Loucy (cell line): ENCODE results near the gene NODAL.

Experiments used
- H2AFZ ChIP-seq: fragments of 200-600 bp; sonication (generic); 2 replicates; pipeline ENCODE4 v1.6.0; 2016; ENCODE audit warnings: antibody characterized with exemption, mild to moderate bottlenecking, low read length, moderate library complexity
- H3F3A ChIP-seq: fragments of 200-600 bp; 2 replicates; pipeline ENCODE4 v1.6.0; 2016; ENCODE audit warnings: antibody characterized with exemption, low read depth, mild to moderate bottlenecking
- H3K27me3 ChIP-seq: fragments of 200-600 bp; sonication (generic); 2 replicates; pipeline ENCODE4 v1.6.1; 2014; ENCODE audit warnings: low read length, mild to moderate bottlenecking; ENCODE audit not compliant: insufficient read depth, poor library complexity, severe bottlenecking
- H3K36me3 ChIP-seq: fragments of 200-600 bp; sonication (generic); 2 replicates; pipeline ENCODE4 v1.6.1; 2016; ENCODE audit warnings: low read length; ENCODE audit not compliant: insufficient read depth
- H3K4me1 ChIP-seq: fragments of 200-600 bp; sonication (generic); 2 replicates; pipeline ENCODE4 v1.5.1; 2014; ENCODE audit warnings: low read length, mild to moderate bottlenecking; ENCODE audit not compliant: insufficient read depth, poor library complexity, severe bottlenecking
- H3K4me2 ChIP-seq: fragments of 200-600 bp; sonication (generic); 2 replicates; pipeline ENCODE4 v1.6.0; 2014; ENCODE audit warnings: antibody characterized with exemption, low read length, low read depth, mild to moderate bottlenecking; ENCODE audit not compliant: poor library complexity, severe bottlenecking
- H3K4me3 ChIP-seq: fragments of 200-600 bp; sonication (generic); 2 replicates; pipeline ENCODE4 v1.5.1; 2014; ENCODE audit warnings: low read length, mild to moderate bottlenecking, mixed read lengths; ENCODE audit not compliant: poor library complexity, severe bottlenecking
- H3K79me2 ChIP-seq: fragments of 200-600 bp; sonication (generic); 2 replicates; pipeline ENCODE4 v1.6.1; 2014; ENCODE audit warnings: low read length; ENCODE audit not compliant: insufficient read depth
- H3K9ac ChIP-seq: fragments of 200-600 bp; sonication (generic); 2 replicates; pipeline ENCODE4 v1.6.0; 2014; ENCODE audit warnings: mild to moderate bottlenecking, low read depth, low read length, moderate library complexity; ENCODE audit not compliant: poor library complexity, severe bottlenecking
- H3K9me2 ChIP-seq: fragments of 200-600 bp; sonication (generic); replicated peaks from 2 replicates; pipeline ENCODE4 v1.6.1; 2016; ENCODE audit warnings: low read depth, low read length, mixed read lengths
- H3K9me3 ChIP-seq: fragments of 200-600 bp; sonication (generic); 2 replicates; pipeline ENCODE4 v1.6.1; 2014; ENCODE audit warnings: mild to moderate bottlenecking, antibody characterized with exemption, low read length, low read depth; ENCODE audit not compliant: insufficient read depth
- H4K20me1 ChIP-seq: fragments of 200-600 bp; sonication (generic); 2 replicates; pipeline ENCODE4 v1.6.0; 2014; ENCODE audit warnings: antibody characterized with exemption, low read length, mild to moderate bottlenecking; ENCODE audit not compliant: insufficient read depth, poor library complexity, severe bottlenecking
- CTCF ChIP-seq: fragments of 200-600 bp; sonication (generic); conservative IDR thresholded peaks from 2 replicates; pipeline ENCODE4 v1.5.1; 2014; ENCODE audit warnings: mild to moderate bottlenecking, antibody characterized with exemption, low read length
- EZH2phosphoT487 ChIP-seq: fragments of 200-600 bp; IDR thresholded peaks from 2 replicates; pipeline ENCODE4 v1.6.1; 2018; ENCODE audit warnings: antibody characterized with exemption, mild to moderate bottlenecking, moderate library complexity, borderline replicate concordance

The NODAL gene

GRCh38 chr10:70432101-70432500 lies 9.4 kb downstream of the NODAL start:
- Histone ChIP-seq H4K20me1 (no peaks in the 10 kb centered on the region), H3K9me2 (no peaks in the 10 kb centered on the region), H3K36me3 (peaks cover 16% of the 10 kb centered on the region; the same call in 1 of the 2 replicates), H3K4me3 (no peak overlapping the region), H3K4me2 (no peak overlapping the region), H3K9me3 (no peaks in the 10 kb centered on the region), H3K4me1 (no peaks in the 10 kb centered on the region), H3F3A (no peaks in the 10 kb centered on the region), H3K79me2 (no peaks in the 10 kb centered on the region), H3K27me3 (no peaks in the 10 kb centered on the region), H3K9ac (no peak overlapping the region), H2AFZ (no peak overlapping the region)
- TF ChIP-seq CTCF (no peak), EZH2phosphoT487 (no peak)

- no peaks in the 10 kb centered on the region for H3K9me3 ChIP-seq
- H4K20me1 ChIP-seq = no peaks in the 10 kb centered on the region
- no peak for TF ChIP-seq EZH2phosphoT487
- no peak for TF ChIP-seq CTCF
- no peaks in the 10 kb centered on the region for H3K4me1 ChIP-seq
- H3K4me3 ChIP-seq = no peak overlapping the region
- H3K4me2 ChIP-seq = no peak overlapping the region
- H3F3A ChIP-seq = no peaks in the 10 kb centered on the region
- H3K9ac ChIP-seq = no peak overlapping the region
- H3K9me2 ChIP-seq = no peaks in the 10 kb centered on the region
- no peak overlapping the region for H2AFZ ChIP-seq
- peaks cover 26% of the 10 kb centered on the region; the same call in 1 of the 2 replicates for H3K36me3 ChIP-seq
- H3K27me3 ChIP-seq = no peaks in the 10 kb centered on the region
- no peaks in the 10 kb centered on the region for H3K79me2 ChIP-seq
Observed at GRCh38 chr10:70430493-70431445, 10.7 kb downstream of the NODAL start.

- no peak for TF ChIP-seq CTCF
- no peaks in the 10 kb centered on the region for H3K79me2 ChIP-seq
- H4K20me1 ChIP-seq = no peaks in the 10 kb centered on the region
- H3K9me3 ChIP-seq = no peaks in the 10 kb centered on the region
- H3K36me3 ChIP-seq = peaks cover 65% of the 10 kb centered on the region; the same call in 1 of the 2 replicates
- no peaks in the 10 kb centered on the region for H3K4me1 ChIP-seq
- no peaks in the 10 kb centered on the region for H3F3A ChIP-seq
- H3K4me2 ChIP-seq = no peak overlapping the region
- H3K4me3 ChIP-seq = no peak overlapping the region
- H2AFZ ChIP-seq = no peak overlapping the region
- H3K9ac ChIP-seq = no peak overlapping the region
- H3K9me2 ChIP-seq = no peaks in the 10 kb centered on the region
- H3K27me3 ChIP-seq = no peaks in the 10 kb centered on the region
Observed at GRCh38 chr10:70426823-70427222, 14.7 kb downstream of the NODAL start.
